PFSK-1 (cell line): Measurements from ENCODE around the gene ADIG.

Source experiments
- FOXP2 ChIP-seq: optimal IDR thresholded peaks from 2 replicates; pipeline ENCODE3; 2011; ENCODE audit warnings: borderline replicate concordance, control low read depth, inconsistent platforms; ENCODE audit not compliant: insufficient read depth; ENCODE audit errors: extremely low read length, extremely low read depth
- POLR2AphosphoS5 ChIP-seq: IDR thresholded peaks from 2 replicates; pipeline ENCODE4 v1.6.1; 2012; ENCODE audit warnings: low read depth, mild to moderate bottlenecking, control low read depth, low read length, moderate library complexity
- TAF1 ChIP-seq: IDR thresholded peaks from 2 replicates; pipeline ENCODE4 v1.6.1; 2012; ENCODE audit warnings: low read length, control low read depth, borderline replicate concordance; ENCODE audit not compliant: insufficient read depth

- TF ChIP-seq POLR2AphosphoS5 (no peak), FOXP2 (no peak), TAF1 (no peak)
Measured at GRCh38 chr20:38589967-38590675, 9.1 kb downstream of the ADIG start.
